Cardiac muscle cell (in vitro differentiated cells and primary cell): ENCODE measurements around the gene MYH7. TPM values are rescaled to one million over a fixed set of nuclear protein-coding genes. Genes with fewer than 3 reads are reported as not detected.

Experiments used
- DNase-seq, 2 donors: peaks; one replicate each; pipeline versions ENCODE4 v3.0.0 to v3.0.0-alpha.2; 2010 to 2017; ENCODE audit warnings: low read depth in 1 of 2, low spot score in 1 of 2
- H3K27ac ChIP-seq: fragments of 200-600 bp; sonication (generic); 2 replicates; pipeline ENCODE4 v1.5.1; 2016
- H3K27me3 ChIP-seq: fragments of 200-600 bp; sonication (generic); 2 replicates; pipeline ENCODE4 v1.6.0; 2016; ENCODE audit warnings: control low read depth
- H3K36me3 ChIP-seq: fragments of 200-600 bp; sonication (generic); 2 replicates; pipeline ENCODE4 v1.5.1; 2016; ENCODE audit warnings: control low read depth
- H3K4me1 ChIP-seq: fragments of 200-600 bp; sonication (generic); 2 replicates; pipeline ENCODE4 v1.8.1; 2017; ENCODE audit warnings: low read depth, mild to moderate bottlenecking, mixed run types
- H3K4me3 ChIP-seq: fragments of 200-600 bp; sonication (generic); 2 replicates; pipeline ENCODE4 v1.5.1; 2016; ENCODE audit warnings: mild to moderate bottlenecking
- H3K9me3 ChIP-seq: fragments of 200-600 bp; sonication (generic); 2 replicates; pipeline ENCODE4 v1.5.1; 2017; ENCODE audit warnings: low read depth, mild to moderate bottlenecking, control low read depth
- polyA plus RNA-seq: library from polyadenylated mRNA; unstranded; fragments of >200 nt; fragmentation: Nextera tagmentation; extraction: Ambion mirVana; gene quantifications from 2 replicates; pipeline ENCODE4 v1.2.1, GENCODE V29; 2016
- total RNA-seq: library from RNA; depleted of rRNA; stranded (reverse); fragments of >200 nt; gene quantifications from 2 replicates; pipeline ENCODE4 v1.2.3, GENCODE V29; 2016
- TF ChIP-seq, protein P1 (sequence below): IDR thresholded peaks from 2 replicates; pipeline ENCODE4 v1.5.1; 2012; ENCODE audit warnings: low read depth, mild to moderate bottlenecking, low read length

The MYH7 gene
- total and polyA plus RNA-seq, 2 experiments from 2014 or later: 82.8 to 117 TPM

DNA sequence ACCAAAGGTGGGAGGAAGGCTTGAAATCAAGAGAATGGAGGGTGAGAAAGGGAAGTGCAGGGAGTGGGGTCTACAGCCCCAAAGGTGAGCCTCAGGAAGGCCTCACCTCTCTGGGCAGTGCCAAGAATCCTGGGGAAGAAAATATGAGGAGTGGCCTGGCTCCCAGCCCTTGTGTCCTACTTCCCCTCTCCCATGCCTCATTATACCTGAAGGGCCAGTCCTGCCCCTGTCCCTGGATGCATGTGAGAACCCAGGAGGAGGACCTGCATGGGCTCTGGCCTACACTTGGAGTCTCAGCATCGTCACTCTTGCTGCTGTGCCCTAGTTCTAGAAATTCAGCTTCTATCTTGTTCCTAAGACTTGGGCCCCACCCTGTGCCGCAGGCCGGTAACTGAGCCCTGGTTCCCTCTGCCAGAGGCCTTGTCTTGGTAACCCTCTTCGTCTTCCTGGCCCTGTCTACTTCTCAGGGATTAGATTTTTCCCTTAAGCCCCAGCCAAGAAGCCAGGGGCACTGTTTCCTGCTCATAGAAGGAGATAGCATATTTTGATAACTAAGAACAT, 10.9 kb upstream of the MYH7 start:
- peaks cover 74% of the 10 kb centered on the region for H3K4me1 ChIP-seq
- DNase-seq: peak in 1 of 2 donors; percentile 54
- H3K27ac ChIP-seq: peak overlapping the region; percentile 100
- H3K27me3 ChIP-seq: no peaks in the 10 kb centered on the region
- no peak overlapping the region for H3K4me3 ChIP-seq
- H3K9me3 ChIP-seq: no peaks in the 10 kb centered on the region
- TF ChIP-seq, protein P1, sequence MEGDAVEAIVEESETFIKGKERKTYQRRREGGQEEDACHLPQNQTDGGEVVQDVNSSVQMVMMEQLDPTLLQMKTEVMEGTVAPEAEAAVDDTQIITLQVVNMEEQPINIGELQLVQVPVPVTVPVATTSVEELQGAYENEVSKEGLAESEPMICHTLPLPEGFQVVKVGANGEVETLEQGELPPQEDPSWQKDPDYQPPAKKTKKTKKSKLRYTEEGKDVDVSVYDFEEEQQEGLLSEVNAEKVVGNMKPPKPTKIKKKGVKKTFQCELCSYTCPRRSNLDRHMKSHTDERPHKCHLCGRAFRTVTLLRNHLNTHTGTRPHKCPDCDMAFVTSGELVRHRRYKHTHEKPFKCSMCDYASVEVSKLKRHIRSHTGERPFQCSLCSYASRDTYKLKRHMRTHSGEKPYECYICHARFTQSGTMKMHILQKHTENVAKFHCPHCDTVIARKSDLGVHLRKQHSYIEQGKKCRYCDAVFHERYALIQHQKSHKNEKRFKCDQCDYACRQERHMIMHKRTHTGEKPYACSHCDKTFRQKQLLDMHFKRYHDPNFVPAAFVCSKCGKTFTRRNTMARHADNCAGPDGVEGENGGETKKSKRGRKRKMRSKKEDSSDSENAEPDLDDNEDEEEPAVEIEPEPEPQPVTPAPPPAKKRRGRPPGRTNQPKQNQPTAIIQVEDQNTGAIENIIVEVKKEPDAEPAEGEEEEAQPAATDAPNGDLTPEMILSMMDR: no peak
- H3K36me3 ChIP-seq: no peaks in the 10 kb centered on the region

DNA sequence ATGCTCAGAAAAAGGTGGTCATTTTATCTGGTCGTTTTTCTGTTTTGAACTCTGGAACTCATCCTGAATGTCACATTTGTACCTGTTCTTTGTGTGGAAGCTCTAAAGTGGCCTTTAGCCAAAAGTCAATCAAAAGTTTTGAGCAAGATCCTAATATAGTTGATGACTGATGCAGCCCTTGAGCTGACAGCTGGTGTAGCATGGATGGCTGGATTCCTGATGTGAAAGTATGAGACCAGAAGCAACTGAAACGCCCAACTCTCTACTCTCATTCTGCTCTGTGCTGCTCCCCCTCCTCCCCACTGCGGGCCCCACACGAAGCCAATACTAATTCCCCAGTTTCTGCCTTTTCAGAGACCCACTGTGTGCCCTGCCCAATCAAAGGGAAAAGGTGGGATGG, 10.3 kb upstream of the MYH7 start:
- H3K27ac ChIP-seq: peak overlapping the region; percentile 100

DNA sequence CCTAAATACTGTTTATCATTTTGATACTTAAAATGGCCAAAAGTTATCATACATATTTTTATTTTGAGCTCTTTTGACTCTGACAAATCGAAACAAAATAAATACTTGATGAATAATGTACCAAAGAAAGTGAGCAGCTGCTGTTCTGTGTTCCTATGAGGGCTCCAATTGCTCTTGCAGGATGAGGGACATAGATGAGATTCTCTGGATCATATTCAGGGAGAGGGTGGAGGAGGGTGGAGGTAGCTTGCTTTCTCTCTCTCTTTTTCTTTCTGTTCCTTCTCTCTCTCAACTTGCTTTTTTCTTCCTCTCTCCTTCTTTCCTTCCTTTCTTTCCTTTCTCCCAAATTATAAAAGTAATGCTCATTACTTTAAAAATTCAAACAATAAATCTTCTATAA, 8.9 kb upstream of the MYH7 start:
- H3K4me1 ChIP-seq: peaks cover 92% of the 10 kb centered on the region
- TF ChIP-seq, protein P1: no peak
- no peaks in the 10 kb centered on the region for H3K27me3 ChIP-seq
- peak overlapping the region; percentile 100 for H3K27ac ChIP-seq
- no peaks in the 10 kb centered on the region for H3K36me3 ChIP-seq
- H3K9me3 ChIP-seq: no peaks in the 10 kb centered on the region
- no peak for DNase-seq
- peak overlapping the region; percentile 3 for H3K4me3 ChIP-seq

More for the DNA sequence above, 10.3 kb upstream of the MYH7 start:
- Histone ChIP-seq H3K4me3 (no peak overlapping the region), H3K27me3 (no peaks in the 10 kb centered on the region), H3K36me3 (no peaks in the 10 kb centered on the region), H3K9me3 (no peaks in the 10 kb centered on the region), H3K4me1 (peaks cover 80% of the 10 kb centered on the region)
- TF ChIP-seq, protein P1: no peak
- no peak for DNase-seq

DNA sequence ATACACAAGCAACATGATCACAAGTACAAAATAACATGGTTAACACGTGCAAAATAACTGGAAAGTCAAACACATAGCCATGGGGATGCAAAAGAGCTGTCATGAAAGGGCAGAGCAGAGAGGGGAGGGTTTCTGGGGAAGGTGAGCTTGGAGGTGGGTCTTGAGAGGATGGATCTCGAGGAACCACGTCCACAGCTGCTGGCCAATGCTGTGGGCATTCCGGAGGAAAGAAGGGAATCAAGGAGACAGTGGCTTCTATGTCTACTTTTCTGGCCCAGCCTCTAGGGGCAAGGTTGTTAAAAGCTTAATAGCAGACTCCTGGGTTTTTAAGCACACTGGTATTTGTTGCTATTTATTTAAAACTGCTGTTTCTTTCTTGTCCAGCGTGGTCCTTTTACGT, 8.4 kb upstream of the MYH7 start:
- TF ChIP-seq, protein P1: no peak
- H3K9me3 ChIP-seq: no peaks in the 10 kb centered on the region
- H3K36me3 ChIP-seq: no peaks in the 10 kb centered on the region
- peak overlapping the region; percentile 100 for H3K27ac ChIP-seq
- no peaks in the 10 kb centered on the region for H3K27me3 ChIP-seq
- H3K4me1 ChIP-seq: peaks cover 92% of the 10 kb centered on the region
- H3K4me3 ChIP-seq: peak overlapping the region; percentile 3
- DNase-seq: no peak

DNA sequence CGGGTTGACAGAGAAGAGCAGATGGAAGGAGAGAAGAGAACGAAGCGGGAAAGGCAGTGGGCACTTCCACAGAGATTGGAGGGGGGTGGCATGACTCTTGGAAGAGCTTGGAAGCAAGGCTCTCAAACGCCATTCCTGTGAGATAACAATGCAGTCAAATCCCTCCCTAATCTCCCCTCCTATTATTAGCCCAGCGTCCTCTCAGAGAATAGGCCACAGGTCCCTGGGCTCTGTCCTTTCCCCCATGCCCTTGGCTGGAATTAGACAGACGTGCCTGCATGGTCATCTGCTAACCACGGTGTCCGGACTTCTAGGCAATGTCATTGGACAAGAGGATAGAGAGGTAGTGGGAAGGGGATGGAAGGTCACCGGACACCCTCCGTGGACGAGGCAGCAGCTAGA, 8.0 kb upstream of the MYH7 start:
- no peaks in the 10 kb centered on the region for H3K9me3 ChIP-seq
- H3K27ac ChIP-seq: peak overlapping the region; percentile 100
- H3K4me3 ChIP-seq: peak overlapping the region; percentile 18
- no peaks in the 10 kb centered on the region for H3K36me3 ChIP-seq
- peaks cover 96% of the 10 kb centered on the region for H3K4me1 ChIP-seq
- DNase-seq: peak in 1 of 2 donors; percentile 92
- no peaks in the 10 kb centered on the region for H3K27me3 ChIP-seq
- TF ChIP-seq, protein P1: no peak
